Activated CD8-positive, alpha-beta memory T cell treated with anti-CD3 and anti-CD28 coated beads for 36 hours (primary cell): Measurements from ENCODE around the gene SEMA3B. TPM values are rescaled to one million over a fixed set of nuclear protein-coding genes. Genes with fewer than 3 reads are reported as not detected.

Experiments used
- CTCF ChIA-PET: fragments of 350-600 bp; sonication (Branson Sonifier 250); formaldehyde crosslinking; loops from one replicate; lab custom pipeline; 2021; ENCODE audit warnings: antibody characterized with exemption; lab: Charles Lee
- POLR2A ChIA-PET: fragments of 350-600 bp; sonication (Branson Sonifier 250); formaldehyde crosslinking; loops from one replicate; lab custom pipeline; 2021; ENCODE audit warnings: antibody characterized with exemption; lab: Charles Lee
- total RNA-seq, 2 experiments: library from RNA; stranded (reverse); gene quantifications; one replicate each; pipeline ENCODE4 v1.2.3, GENCODE V29; 2021

SEMA3B gene
- under 1 TPM; 0.40 to 0.46 TPM for total RNA-seq

DNA sequence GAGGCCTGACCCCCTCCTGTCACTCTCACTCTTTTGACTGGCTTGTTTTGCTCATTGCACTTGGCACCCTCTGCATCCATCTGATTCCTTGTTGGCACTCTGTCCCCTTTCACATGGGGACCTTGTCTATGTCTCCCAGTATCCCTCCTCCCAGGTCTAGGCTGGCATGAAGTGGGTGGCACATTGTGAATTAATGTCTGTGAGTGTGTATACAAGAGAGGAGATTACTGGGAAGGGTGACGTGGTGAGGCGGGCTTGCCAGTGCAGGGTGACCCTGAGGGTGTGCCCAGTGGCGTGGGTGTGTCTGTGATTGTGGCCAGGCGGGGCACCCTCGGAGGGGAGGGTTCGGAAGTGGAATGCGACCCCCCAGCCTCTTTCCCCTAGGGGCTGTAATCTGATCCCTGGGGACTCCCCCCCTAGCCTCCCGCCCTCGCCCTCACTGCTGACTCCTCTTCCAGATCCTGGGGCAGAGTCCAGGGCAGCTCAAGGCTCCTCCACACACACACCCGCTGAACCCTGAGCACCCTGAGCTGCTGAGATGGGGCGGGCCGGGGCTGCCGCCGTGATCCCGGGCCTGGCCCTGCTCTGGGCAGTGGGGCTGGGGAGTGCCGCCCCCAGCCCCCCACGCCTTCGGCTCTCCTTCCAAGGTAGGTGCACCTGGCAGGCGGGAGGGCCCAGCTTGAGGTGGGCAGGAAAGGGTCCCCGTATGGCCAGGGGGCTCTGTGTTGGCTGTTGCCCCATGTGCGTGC, at the start of gene SEMA3B:
Gene SEMA3B, plus strand, starts transcription at position 445 of the 749 bp plus-strand sequence. Its CDS starts 94 bp downstream, at position 539.
- POLR2A ChIA-PET, result no interaction called here
- CTCF ChIA-PET, result interaction anchor here (1.7 kb wide), 1 partner anchor 9 kb away, joined by 4 read pairs; no protein-coding TSS in a partner anchor

DNA sequence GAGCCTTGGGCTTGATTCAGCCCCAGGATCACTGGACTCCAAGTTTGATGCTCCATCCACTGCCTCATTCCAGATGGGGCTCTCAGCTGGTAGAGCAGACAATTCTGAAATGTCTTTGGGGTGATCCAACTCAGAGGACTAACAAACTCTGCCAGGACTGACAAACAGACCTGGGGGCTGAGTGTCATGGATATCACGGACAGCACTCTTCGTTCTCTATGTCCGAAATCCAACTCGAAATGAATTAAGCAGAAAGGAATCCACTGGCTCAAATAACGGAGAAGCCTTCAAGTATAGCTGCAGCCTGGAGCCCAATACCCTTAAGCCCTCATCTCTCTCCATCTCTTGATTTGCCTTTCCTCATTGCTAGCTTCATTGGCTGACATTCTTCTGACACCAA, 49.7 kb upstream of the SEMA3B start:
- ChIA-PET POLR2A (interaction anchor here (0.6 kb wide), 1 partner anchor 123 kb away, joined by 3 read pairs; no protein-coding TSS in a partner anchor), CTCF (interaction anchor here (0.6 to 2.5 kb wide), 6 partner anchors 16 to 40 kb away, joined by 3 to 15 read pairs (median 4); no protein-coding TSS in a partner anchor)

DNA sequence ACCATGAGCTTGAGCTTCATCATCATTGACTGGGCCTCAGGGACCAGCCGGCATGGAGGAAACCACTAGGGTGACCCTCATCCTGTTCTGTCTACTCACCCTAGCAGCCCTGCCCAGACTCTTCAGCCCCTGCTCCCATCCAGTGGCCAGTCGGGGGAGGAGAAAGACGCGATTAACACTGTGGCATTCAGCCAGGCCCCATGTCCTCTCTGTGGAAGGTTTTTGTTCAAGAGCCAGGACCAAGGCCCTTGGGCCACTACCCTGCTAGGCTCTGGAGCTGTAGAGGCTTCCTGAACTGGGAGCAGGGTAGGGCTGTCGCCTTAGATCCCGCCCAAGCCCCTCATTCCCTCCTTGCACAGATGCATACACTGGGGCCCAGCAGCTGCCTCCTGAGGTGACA, 48.8 kb upstream of the SEMA3B start:
- POLR2A ChIA-PET, result no interaction called here
- CTCF ChIA-PET, result interaction anchor here (1.1 to 2.5 kb wide), 6 partner anchors 17 to 55 kb away, joined by 3 to 15 read pairs (median 4); no protein-coding TSS in a partner anchor

DNA sequence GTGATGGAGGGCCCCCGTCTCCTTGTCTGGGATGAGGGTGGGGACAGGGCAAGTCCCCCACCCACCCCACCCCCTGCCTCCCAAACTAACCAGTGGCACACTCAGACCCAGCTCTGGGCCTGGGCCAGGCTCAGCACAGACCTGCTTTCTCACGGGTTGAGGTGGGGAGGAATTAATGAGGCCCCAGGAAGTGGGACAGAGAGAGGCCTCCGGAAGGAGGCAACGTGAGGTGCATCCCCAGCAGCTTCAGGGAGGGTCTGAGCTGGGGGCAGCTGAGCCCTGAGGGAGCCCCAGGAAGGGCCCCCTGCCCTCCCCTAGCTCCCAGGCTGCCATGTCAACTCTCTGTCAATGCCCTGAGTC, 47.9 kb upstream of the SEMA3B start:
- ChIA-PET CTCF (interaction anchor here (1.1 to 2.5 kb wide), 6 partner anchors 9 to 54 kb away, joined by 3 to 15 read pairs (median 6); no protein-coding TSS in a partner anchor), POLR2A (interaction anchor here (0.6 kb wide), 1 partner anchor 70 kb away, joined by 5 read pairs; no protein-coding TSS in a partner anchor)

DNA sequence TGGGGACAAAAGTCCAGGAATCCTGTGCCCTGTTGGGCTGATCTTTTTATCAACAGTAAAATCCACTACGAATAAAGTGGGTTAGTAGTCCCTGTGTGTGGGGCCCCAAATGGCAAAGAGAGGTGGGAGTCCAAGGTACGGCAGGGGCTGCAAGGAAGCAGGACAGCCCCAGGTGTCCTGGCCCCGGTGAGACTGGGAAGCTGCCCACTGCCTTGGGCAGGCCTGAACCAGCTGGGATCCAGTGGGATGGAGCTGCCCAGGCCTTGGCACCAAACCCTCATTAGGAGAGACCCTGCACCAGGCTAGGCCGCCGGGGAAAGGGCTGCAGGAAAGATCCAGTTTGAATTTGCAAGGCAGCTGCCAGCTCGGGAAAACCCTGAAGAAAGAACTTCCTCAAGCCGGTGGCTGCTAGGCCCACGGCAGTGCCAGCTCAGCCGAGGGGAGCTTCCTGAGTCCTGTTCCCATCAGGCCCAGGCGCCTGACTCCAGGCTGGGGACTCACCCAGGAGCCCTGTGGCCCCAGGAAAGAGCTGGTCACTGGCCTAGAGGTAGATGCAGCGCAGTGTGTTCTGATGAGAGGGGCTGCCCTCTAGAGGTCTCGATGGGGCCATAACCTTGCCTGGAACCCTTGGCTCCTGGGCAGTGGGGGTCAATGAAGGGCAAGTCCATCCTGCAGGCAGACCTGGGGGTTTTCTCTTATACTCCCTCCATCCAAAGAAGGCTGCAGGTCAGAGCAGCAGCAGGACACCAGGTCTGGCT, 47.4 kb upstream of the SEMA3B start:
- CTCF ChIA-PET, result interaction anchor here (1.2 to 2.5 kb wide), 5 partner anchors 9 to 50 kb away, joined by 3 to 15 read pairs (median 6); no protein-coding TSS in a partner anchor

DNA sequence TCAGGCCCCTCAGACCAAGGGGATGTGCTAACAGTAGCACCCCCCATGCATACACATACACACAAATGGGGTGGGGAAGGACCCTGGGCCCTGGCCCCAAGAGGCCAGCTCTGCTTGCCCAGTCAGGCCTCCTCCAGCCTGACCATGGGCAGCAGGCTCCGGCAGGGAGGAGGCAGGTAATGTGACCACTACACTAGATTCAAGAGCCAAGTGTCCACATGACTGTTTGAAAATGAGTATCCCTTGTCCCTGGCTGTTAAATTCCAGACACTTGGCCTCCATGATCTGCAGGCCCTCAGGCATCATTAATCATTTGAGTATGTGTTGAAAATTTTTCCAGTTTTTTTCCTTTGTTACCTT, 46.8 kb upstream of the SEMA3B start:
- CTCF ChIA-PET, result interaction anchor here (1.5 to 1.9 kb wide), 3 partner anchors 10 to 49 kb away, joined by 5 to 8 read pairs (median 6); no protein-coding TSS in a partner anchor
- POLR2A ChIA-PET, result no interaction called here

More for the DNA sequence above, 47.4 kb upstream of the SEMA3B start:
- POLR2A ChIA-PET, result interaction anchor here (0.6 kb wide), 1 partner anchor 70 kb away, joined by 5 read pairs; no protein-coding TSS in a partner anchor

DNA sequence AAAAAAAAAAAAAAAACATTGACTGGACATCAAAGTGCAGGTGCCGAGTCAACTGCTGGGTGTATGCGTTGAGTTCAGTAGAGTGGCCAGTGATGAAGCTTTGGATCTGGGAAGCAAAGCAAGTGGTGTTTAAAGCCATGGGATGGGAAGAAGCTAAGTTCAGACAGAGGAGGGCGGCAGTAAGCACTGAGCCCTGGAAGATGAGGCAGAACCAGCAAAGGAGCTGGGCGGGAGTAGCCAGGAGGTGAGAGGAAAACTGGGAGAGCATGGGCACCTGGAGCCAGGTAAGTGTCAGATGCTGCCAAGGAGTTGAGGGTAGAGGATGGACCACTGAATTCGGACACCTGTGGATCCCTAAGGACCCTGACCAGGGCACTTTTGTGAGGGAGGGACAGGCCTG, 44.3 kb upstream of the SEMA3B start:
- ChIA-PET CTCF (interaction anchor here (0.7 to 9.5 kb wide), 11 partner anchors 9 to 99 kb away, joined by 3 to 190 read pairs (median 7); partner anchors contain the start of genes GNAI2 and GNAT1), POLR2A (interaction anchor here (3.4 kb wide), 1 partner anchor 31 kb away, joined by 12 read pairs; no protein-coding TSS in a partner anchor)

- ChIA-PET POLR2A (interaction anchor here (0.6 to 3.4 kb wide), 5 partner anchors 20 to 335 kb away, joined by 3 to 17 read pairs (median 4); partner anchors contain the start of gene GNAT1), CTCF (interaction anchor here (0.6 to 9.5 kb wide), 20 partner anchors 13 to 272 kb away, joined by 3 to 190 read pairs (median 6); partner anchors contain the start of genes GNAI2 and GNAT1)
These were observed 42.0 kb upstream of the SEMA3B start for GRCh38 chr3:50226888-50227389.

- POLR2A ChIA-PET, result interaction anchor here (0.6 to 3.4 kb wide), 3 partner anchors 14 to 33 kb away, joined by 4 to 17 read pairs (median 12); no protein-coding TSS in a partner anchor
- CTCF ChIA-PET, result interaction anchor here (0.6 to 9.5 kb wide), 16 partner anchors 13 to 273 kb away, joined by 3 to 190 read pairs (median 6); partner anchors contain the start of genes GNAI2 and GNAT1
These were observed 41.4 kb upstream of the SEMA3B start for GRCh38 chr3:50227390-50228183.

DNA sequence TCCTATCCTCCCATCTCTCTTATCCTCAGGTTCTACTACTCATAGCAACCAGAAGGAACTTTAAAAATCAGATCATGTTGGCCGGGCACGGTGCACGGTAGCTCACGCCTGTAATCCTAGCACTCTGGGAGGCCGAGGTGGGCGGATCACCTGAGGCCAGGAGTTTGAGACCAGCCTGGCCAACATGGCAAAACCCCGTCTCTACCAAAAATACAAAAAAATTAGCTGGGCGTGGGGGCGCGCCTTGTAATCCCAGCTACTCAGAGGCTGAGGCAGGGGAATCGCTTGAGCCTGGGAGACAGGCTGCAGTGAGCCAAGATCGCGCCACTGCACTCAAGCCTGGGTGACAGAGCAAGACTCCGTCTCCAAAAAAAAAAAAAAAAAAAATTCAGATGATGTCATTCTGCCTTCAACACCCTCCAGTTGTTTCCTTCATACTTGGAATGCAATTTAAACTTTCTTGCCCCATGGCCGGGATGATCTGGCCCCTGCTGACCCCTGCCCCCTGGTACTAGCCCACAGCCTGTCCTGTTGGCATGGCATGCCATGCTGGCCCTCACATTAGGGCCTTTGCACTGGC, 40.7 kb upstream of the SEMA3B start:
- ChIA-PET POLR2A (interaction anchor here (0.6 to 2.9 kb wide), 2 partner anchors 13 to 18 kb away, joined by 4 to 17 read pairs; no protein-coding TSS in a partner anchor), CTCF (interaction anchor here (0.6 to 9.5 kb wide), 10 partner anchors 12 to 414 kb away, joined by 3 to 190 read pairs (median 29); partner anchors contain the start of genes GNAI2 and GNAT1)

GRCh38 chr3:50229490-50229889, 39.5 kb upstream of the SEMA3B start:
- CTCF ChIA-PET, result interaction anchor here (5.8 to 9.5 kb wide), 5 partner anchors 11 to 44 kb away, joined by 47 to 190 read pairs (median 88); partner anchors contain the start of genes GNAI2 and GNAT1
- POLR2A ChIA-PET, result no interaction called here

GRCh38 chr3:50230104-50230793, 38.7 kb upstream of the SEMA3B start:
- ChIA-PET POLR2A (interaction anchor here (1.6 kb wide), 1 partner anchor 16 kb away, joined by 3 read pairs; no protein-coding TSS in a partner anchor), CTCF (interaction anchor here (5.8 to 9.5 kb wide), 5 partner anchors 10 to 43 kb away, joined by 47 to 190 read pairs (median 88); partner anchors contain the start of genes GNAI2 and GNAT1)

DNA sequence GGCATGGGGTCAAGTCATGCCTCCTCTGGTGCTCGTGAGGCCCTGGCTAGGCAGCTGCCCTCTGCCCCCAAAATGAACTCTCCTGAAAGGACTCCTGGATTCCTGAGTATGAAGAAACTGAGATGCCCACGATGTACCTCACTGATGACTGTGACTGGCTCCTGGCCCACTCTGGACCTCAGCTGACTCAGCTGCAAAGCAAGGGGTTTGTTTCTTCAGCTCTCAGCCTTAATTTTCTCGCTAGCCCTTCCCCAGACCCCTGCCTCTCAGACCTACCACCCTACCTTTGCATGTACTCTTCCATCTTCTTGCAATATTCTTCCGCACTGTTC, 38.2 kb upstream of the SEMA3B start:
- ChIA-PET CTCF (interaction anchor here (0.6 to 9.5 kb wide), 5 partner anchors 10 to 46 kb away, joined by 3 to 190 read pairs (median 88); partner anchors contain the start of genes GNAI2 and GNAT1), POLR2A (interaction anchor here (1.6 kb wide), 1 partner anchor 16 kb away, joined by 3 read pairs; no protein-coding TSS in a partner anchor)

DNA sequence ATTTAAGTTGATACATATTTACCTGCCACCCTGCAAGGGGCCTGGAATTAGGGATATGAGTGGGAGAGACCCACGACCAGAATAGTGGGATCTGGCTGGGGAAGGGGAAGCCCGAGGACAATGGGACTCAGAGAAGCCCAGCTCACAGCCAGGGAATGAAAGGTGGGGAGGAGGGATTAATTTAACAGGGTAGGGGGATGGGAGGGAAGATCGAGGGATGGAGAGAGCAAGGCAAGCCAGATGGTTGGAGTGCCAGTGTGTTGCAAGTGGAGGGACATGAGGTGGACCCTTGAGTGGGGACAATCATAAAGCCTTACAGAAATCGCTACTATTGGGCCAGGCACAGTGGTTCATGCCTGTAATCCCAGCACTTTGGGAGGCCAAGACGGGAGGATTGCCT, 37.4 kb upstream of the SEMA3B start:
- CTCF ChIA-PET, result interaction anchor here (0.6 to 9.5 kb wide), 4 partner anchors 18 to 46 kb away, joined by 3 to 190 read pairs (median 90); partner anchors contain the start of gene GNAT1
- POLR2A ChIA-PET, result interaction anchor here (1.6 kb wide), 1 partner anchor 15 kb away, joined by 3 read pairs; no protein-coding TSS in a partner anchor

GRCh38 chr3:50232303-50232702, 36.6 kb upstream of the SEMA3B start:
- POLR2A ChIA-PET, result no interaction called here
- CTCF ChIA-PET, result interaction anchor here (1.2 to 9.5 kb wide), 2 partner anchors 39 to 40 kb away, joined by 3 to 190 read pairs; partner anchors contain the start of gene GNAT1

DNA sequence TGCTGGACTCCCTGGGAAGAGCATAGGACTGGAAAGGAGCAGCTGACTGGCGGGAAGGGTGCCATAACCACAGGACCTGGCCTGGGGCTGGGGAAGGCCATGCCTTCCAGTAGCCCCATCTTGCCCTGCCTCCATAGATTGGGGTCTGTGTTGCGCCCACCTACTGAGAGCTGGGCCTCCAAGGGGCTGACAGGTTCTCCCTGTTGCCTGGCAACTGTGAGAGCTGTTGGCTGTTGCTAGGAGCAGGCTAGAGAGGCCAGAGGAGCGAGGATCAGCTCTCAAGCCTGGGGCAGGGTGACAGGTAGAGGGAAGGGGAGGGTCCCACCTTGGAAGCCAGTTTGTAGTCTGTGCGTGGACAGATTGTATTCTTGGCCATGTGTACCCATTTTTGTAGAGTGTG, 35.8 kb upstream of the SEMA3B start:
- POLR2A ChIA-PET, result no interaction called here
- CTCF ChIA-PET, result interaction anchor here (1.0 to 6.3 kb wide), 6 partner anchors 10 to 42 kb away, joined by 3 to 43 read pairs (median 5); no protein-coding TSS in a partner anchor
